HEK293 (cell line): ENCODE data around the gene RIMKLA.

ENCODE experiments used
- CTCF ChIA-PET: fragments of 350-600 bp; formaldehyde crosslinking; extraction: SDS; loops from one replicate; lab custom pipeline; 2021; ENCODE audit warnings: antibody characterized with exemption; lab: Yijun Ruan, JAX
- POLR2A ChIA-PET: fragments of 300-600 bp; formaldehyde crosslinking; extraction: SDS; loops from one replicate; lab custom pipeline; 2020; ENCODE audit warnings: antibody characterized with exemption, inconsistent platforms; lab: Yijun Ruan, JAX
- H3K27ac ChIP-seq: fragments of 200-500 bp; sonication (Bioruptor generic); 2 replicates; pipeline ENCODE4 v1.5.1; 2014; ENCODE audit warnings: low read depth, low read length, control low read depth, inconsistent platforms; ENCODE audit errors: extremely low read depth
- H3K36me3 ChIP-seq, 2 experiments: fragments of 200-500 bp in 1 of 2; sonication (Bioruptor generic) in 1 of 2; 1 replicate in 1 of 2; 2 replicates in 1 of 2; pipeline ENCODE4 v1.5.1; 2014 to 2017; ENCODE audit warnings: inconsistent platforms in 2 of 2, low read length in 2 of 2; ENCODE audit not compliant: control insufficient read depth in 2 of 2, insufficient read depth in 1 of 2
- H3K4me1 ChIP-seq: fragments of 200-500 bp; sonication (Bioruptor generic); 2 replicates; pipeline ENCODE4 v1.5.1; 2014; ENCODE audit warnings: mild to moderate bottlenecking, low read length, inconsistent platforms; ENCODE audit not compliant: control insufficient read depth, insufficient read depth
- H3K4me3 ChIP-seq: 2 replicates; pipeline ENCODE4 v1.5.1; 2011; ENCODE audit warnings: low read depth, mild to moderate bottlenecking, control low read depth, low read length, moderate library complexity
- H3K9me3 ChIP-seq: fragments of 200-500 bp; sonication (Bioruptor generic); 2 replicates; pipeline ENCODE4 v1.5.1; 2014; ENCODE audit warnings: low read depth, low read length, inconsistent platforms; ENCODE audit not compliant: control insufficient read depth, insufficient read depth
- HOXA7 ChIP-seq: sonication (generic); formaldehyde crosslinking; IDR thresholded peaks from 2 replicates; pipeline ENCODE4 v1.8.1; 2022; ENCODE audit warnings: missing genetic modification reagents, borderline replicate concordance
- PRDM2 ChIP-seq: fragments of 450-650 bp; formaldehyde crosslinking; IDR thresholded peaks from 2 replicates; pipeline ENCODE4 v1.5.1; 2016; ENCODE audit warnings: missing biosample characterization, missing genetic modification characterization, borderline replicate concordance
- ZNF202 ChIP-seq: fragments of 450-650 bp; formaldehyde crosslinking; IDR thresholded peaks from 2 replicates; pipeline ENCODE4 v1.5.1; 2016; ENCODE audit warnings: missing biosample characterization, missing genetic modification characterization, borderline replicate concordance
- ZNF223 ChIP-seq: fragments of 450-650 bp; formaldehyde crosslinking; IDR thresholded peaks from 2 replicates; pipeline ENCODE4 v1.5.1; 2016; ENCODE audit warnings: missing biosample characterization, missing genetic modification characterization
- ZNF24 ChIP-seq: fragments of 450-650 bp; formaldehyde crosslinking; IDR thresholded peaks from 2 replicates; pipeline ENCODE4 v1.5.1; 2016; ENCODE audit warnings: missing biosample characterization, missing genetic modification characterization
- ZNF335 ChIP-seq: fragments of 450-650 bp; formaldehyde crosslinking; conservative IDR thresholded peaks from 2 replicates; pipeline ENCODE4 v1.5.1; 2016; ENCODE audit warnings: missing biosample characterization, missing genetic modification characterization
- ZNF350 ChIP-seq: fragments of 450-650 bp; formaldehyde crosslinking; IDR thresholded peaks from 2 replicates; pipeline ENCODE4 v1.5.0; 2017; ENCODE audit warnings: missing biosample characterization, mild to moderate bottlenecking, missing genetic modification characterization
- ZNF510 ChIP-seq: fragments of 450-650 bp; formaldehyde crosslinking; IDR thresholded peaks from 2 replicates; pipeline ENCODE4 v1.5.1; 2018; ENCODE audit warnings: mild to moderate bottlenecking, missing genetic modification characterization, missing biosample characterization; ENCODE audit not compliant: insufficient replicate concordance
- ZNF670 ChIP-seq: fragments of 450-650 bp; formaldehyde crosslinking; IDR thresholded peaks from 2 replicates; pipeline ENCODE4 v1.5.1; 2016; ENCODE audit warnings: missing biosample characterization, missing genetic modification characterization, low read depth
- ZXDB ChIP-seq: fragments of 450-650 bp; formaldehyde crosslinking; IDR thresholded peaks from 2 replicates; pipeline ENCODE4 v1.5.1; 2016; ENCODE audit warnings: missing biosample characterization, missing genetic modification characterization
- TF ChIP-seq, protein P1 (sequence below): fragments of 450-650 bp; formaldehyde crosslinking; IDR thresholded peaks from 2 replicates; pipeline ENCODE4 v1.5.1; 2016; ENCODE audit warnings: missing biosample characterization, missing genetic modification characterization
- TF ChIP-seq, protein P2 (sequence below): fragments of 450-650 bp; formaldehyde crosslinking; conservative IDR thresholded peaks from 2 replicates; pipeline ENCODE4 v1.5.1; 2016; ENCODE audit warnings: low read depth, missing biosample characterization, missing genetic modification characterization
- TF ChIP-seq, protein P3 (sequence below): fragments of 450-650 bp; formaldehyde crosslinking; IDR thresholded peaks from 2 replicates; pipeline ENCODE4 v1.5.1; 2016; ENCODE audit warnings: missing biosample characterization, missing genetic modification characterization
- TF ChIP-seq, protein P4 (sequence below): fragments of 450-650 bp; formaldehyde crosslinking; IDR thresholded peaks from 2 replicates; pipeline ENCODE4 v1.5.1; 2016; ENCODE audit warnings: missing biosample characterization, missing genetic modification characterization

RIMKLA gene

DNA sequence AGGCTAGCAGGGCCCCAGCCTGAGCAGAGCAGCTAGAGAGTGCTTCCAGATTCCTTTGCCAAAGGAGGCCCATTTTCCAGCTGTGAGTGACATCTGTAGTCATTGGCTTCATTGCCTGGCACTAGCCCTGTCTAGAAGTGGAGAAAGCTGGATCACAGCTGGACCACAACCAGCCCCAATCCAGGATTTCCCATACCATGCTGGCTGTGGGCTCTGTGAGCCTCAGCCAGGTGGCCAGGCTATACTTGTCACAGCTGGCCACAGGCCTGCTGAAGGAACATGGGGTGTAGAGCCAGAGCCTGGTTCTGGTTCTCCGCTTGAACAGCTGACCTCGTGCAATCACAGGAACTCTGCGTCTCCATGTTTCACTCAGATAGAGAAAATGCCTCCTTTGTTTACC is 36.6 kb downstream of the RIMKLA start:
- ChIA-PET CTCF (interaction anchor here (1.4 kb wide), 1 partner anchor 244 kb away, joined by 3 read pairs; no protein-coding TSS in a partner anchor), POLR2A (no interaction called here)
- no peak for TF ChIP-seq ZNF202 (tag by site-specific recombination)
- TF ChIP-seq, protein P1, sequence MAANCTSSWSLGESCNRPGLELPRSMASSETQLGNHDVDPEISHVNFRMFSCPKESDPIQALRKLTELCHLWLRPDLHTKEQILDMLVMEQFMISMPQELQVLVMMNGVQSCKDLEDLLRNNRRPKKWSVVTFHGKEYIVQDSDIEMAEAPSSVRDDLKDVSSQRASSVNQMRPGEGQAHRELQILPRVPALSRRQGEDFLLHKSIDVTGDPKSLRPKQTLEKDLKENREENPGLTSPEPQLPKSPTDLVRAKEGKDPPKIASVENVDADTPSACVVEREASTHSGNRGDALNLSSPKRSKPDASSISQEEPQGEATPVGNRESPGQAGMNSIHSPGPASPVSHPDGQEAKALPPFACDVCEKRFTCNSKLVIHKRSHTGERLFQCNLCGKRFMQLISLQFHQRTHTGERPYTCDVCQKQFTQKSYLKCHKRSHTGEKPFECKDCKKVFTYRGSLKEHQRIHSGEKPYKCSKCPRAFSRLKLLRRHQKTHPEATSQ (tag by site-specific recombination), result no peak
- TF ChIP-seq ZNF510 (tag by site-specific recombination), result no peak
- no peak for TF ChIP-seq ZNF670 (tag by site-specific recombination)
- no peak for TF ChIP-seq ZNF24 (tag by site-specific recombination)
- TF ChIP-seq ZNF350 (tag by site-specific recombination), result no peak
- no peak for TF ChIP-seq PRDM2 (tag by site-specific recombination)
- TF ChIP-seq ZNF223 (tag by site-specific recombination), result no peak
- TF ChIP-seq HOXA7 (CRISPR knock-in tag), result no peak
- TF ChIP-seq, protein P2, sequence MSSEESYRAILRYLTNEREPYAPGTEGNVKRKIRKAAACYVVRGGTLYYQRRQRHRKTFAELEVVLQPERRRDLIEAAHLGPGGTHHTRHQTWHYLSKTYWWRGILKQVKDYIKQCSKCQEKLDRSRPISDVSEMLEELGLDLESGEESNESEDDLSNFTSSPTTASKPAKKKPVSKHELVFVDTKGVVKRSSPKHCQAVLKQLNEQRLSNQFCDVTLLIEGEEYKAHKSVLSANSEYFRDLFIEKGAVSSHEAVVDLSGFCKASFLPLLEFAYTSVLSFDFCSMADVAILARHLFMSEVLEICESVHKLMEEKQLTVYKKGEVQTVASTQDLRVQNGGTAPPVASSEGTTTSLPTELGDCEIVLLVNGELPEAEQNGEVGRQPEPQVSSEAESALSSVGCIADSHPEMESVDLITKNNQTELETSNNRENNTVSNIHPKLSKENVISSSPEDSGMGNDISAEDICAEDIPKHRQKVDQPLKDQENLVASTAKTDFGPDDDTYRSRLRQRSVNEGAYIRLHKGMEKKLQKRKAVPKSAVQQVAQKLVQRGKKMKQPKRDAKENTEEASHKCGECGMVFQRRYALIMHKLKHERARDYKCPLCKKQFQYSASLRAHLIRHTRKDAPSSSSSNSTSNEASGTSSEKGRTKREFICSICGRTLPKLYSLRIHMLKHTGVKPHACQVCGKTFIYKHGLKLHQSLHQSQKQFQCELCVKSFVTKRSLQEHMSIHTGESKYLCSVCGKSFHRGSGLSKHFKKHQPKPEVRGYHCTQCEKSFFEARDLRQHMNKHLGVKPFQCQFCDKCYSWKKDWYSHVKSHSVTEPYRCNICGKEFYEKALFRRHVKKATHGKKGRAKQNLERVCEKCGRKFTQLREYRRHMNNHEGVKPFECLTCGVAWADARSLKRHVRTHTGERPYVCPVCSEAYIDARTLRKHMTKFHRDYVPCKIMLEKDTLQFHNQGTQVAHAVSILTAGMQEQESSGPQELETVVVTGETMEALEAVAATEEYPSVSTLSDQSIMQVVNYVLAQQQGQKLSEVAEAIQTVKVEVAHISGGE (tag by site-specific recombination), result no peak
- TF ChIP-seq ZXDB, result no peak

DNA sequence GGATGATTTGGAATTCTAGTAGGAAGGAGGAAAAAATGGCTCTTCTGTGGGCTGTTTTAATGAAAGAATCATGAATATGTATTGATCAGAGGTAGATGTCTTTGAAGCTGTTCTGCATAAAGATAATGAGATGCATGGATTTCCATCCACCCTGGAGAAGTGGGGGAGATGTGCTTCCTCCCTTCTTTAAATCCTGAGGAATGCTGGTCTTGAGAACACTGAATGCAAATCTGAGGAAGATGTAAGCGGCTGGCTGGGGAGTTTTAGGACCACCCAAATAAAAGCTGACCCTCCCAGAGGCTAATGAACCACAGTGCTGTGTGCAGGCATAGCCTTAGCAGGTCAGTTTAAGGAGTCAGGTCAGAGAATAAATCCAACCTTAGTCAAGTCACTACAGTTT is 37.9 kb downstream of the RIMKLA start:
- POLR2A ChIA-PET, result no interaction called here
- no peak overlapping the region for H3K27ac ChIP-seq

More for the DNA sequence above, 36.6 kb downstream of the RIMKLA start:
- no peaks in the 10 kb centered on the region for H3K36me3 ChIP-seq
- H3K27ac ChIP-seq, result no peak overlapping the region
- H3K4me1 ChIP-seq, result peaks cover 11% of the 10 kb centered on the region
- no peaks in the 10 kb centered on the region for H3K9me3 ChIP-seq
- H3K4me3 ChIP-seq, result no peak overlapping the region

More for the DNA sequence above, 37.9 kb downstream of the RIMKLA start:
- CTCF ChIA-PET, result interaction anchor here (1.4 kb wide), 1 partner anchor 245 kb away, joined by 3 read pairs; no protein-coding TSS in a partner anchor
- no peak for TF ChIP-seq ZNF335 (tag by site-specific recombination)
- TF ChIP-seq, protein P3, sequence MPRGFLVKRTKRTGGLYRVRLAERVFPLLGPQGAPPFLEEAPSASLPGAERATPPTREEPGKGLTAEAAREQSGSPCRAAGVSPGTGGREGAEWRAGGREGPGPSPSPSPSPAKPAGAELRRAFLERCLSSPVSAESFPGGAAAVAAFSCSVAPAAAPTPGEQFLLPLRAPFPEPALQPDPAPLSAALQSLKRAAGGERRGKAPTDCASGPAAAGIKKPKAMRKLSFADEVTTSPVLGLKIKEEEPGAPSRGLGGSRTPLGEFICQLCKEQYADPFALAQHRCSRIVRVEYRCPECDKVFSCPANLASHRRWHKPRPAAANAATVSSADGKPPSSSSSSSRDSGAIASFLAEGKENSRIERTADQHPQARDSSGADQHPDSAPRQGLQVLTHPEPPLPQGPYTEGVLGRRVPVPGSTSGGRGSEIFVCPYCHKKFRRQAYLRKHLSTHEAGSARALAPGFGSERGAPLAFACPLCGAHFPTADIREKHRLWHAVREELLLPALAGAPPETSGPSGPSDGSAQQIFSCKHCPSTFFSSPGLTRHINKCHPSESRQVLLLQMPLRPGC (tag by site-specific recombination), result no peak
- TF ChIP-seq, protein P4, sequence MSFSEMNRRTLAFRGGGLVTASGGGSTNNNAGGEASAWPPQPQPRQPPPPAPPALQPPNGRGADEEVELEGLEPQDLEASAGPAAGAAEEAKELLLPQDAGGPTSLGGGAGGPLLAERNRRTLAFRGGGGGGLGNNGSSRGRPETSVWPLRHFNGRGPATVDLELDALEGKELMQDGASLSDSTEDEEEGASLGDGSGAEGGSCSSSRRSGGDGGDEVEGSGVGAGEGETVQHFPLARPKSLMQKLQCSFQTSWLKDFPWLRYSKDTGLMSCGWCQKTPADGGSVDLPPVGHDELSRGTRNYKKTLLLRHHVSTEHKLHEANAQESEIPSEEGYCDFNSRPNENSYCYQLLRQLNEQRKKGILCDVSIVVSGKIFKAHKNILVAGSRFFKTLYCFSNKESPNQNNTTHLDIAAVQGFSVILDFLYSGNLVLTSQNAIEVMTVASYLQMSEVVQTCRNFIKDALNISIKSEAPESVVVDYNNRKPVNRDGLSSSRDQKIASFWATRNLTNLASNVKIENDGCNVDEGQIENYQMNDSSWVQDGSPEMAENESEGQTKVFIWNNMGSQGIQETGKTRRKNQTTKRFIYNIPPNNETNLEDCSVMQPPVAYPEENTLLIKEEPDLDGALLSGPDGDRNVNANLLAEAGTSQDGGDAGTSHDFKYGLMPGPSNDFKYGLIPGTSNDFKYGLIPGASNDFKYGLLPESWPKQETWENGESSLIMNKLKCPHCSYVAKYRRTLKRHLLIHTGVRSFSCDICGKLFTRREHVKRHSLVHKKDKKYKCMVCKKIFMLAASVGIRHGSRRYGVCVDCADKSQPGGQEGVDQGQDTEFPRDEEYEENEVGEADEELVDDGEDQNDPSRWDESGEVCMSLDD, result no peak
- H3K4me1 ChIP-seq, result peaks cover 11% of the 10 kb centered on the region
- H3K4me3 ChIP-seq, result no peak overlapping the region
- no peaks in the 10 kb centered on the region for H3K9me3 ChIP-seq
- H3K36me3 ChIP-seq, result no peaks in the 10 kb centered on the region
